ENCODE data around the gene PAMR1.

The PAMR1 gene

DNA sequence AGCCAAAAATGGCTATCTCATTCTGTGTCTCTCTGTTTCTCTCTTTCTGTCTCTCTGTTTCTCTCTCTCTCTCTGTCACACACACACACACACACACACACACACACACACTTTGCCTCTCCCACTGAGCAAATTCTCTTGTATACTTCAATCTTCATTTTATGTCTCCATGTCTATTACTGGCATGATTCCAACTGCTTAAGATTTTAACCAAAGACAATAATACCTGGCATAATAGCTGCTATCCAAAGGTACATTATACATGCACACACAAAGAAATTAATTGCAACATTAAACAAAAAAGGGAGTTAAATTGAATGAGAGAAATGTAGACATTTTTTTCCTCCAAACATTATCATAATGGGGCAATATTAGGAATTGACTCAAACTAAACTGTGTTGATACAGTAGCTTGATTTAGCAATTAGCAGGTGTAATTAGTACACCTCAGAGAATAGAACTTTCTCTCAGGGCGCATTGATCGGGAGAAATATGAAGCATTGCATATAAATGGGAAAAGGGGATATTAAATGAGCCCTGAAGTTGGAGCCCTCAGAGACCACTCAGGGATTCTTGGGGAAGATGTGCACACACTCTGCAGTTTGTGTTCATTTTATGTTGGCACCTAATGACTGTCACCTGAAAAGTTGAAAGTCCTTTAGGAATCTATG, 88.7 kb downstream of the PAMR1 start:
- DNase-seq (ENCODE audit: low read depth), result no peak

- no peak for DNase-seq (ENCODE audit: low read depth)
Measured at GRCh38 chr11:35433588-35433987, 91.8 kb downstream of the PAMR1 start.

- DNase-seq (ENCODE audit: low read depth), result no peak
Measured at GRCh38 chr11:35432464-35432863, 93.0 kb downstream of the PAMR1 start.

DNA sequence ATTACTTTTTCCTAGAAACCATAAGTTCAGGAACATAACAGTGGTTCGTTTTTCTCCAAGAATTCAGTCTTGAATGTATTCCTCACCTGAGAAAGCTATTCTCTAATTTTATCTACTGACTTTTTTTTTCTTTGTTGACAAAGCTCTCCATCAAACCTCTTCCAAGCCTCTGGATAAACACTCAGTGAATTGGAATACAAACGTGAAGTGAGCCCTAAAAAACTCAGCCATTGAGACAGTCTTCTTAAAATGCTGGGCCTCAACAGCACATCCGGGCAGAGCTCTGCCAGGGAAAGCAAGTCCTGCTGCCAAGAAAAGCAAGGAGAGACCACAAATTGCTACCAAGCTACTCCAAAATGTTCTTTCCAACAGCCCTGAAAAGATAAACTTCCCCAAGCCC, 98.3 kb downstream of the PAMR1 start:
- peak; percentile 86 for DNase-seq (ENCODE audit: low read depth)

GRCh38 chr11:35426351-35426750, 99.1 kb downstream of the PAMR1 start:
- DNase-seq (ENCODE audit: low read depth), result peak; percentile 14

- DNase-seq (ENCODE audit: low read depth), result no peak
Measured at GRCh38 chr11:35425603-35426212, 99.7 kb downstream of the PAMR1 start.

DNA sequence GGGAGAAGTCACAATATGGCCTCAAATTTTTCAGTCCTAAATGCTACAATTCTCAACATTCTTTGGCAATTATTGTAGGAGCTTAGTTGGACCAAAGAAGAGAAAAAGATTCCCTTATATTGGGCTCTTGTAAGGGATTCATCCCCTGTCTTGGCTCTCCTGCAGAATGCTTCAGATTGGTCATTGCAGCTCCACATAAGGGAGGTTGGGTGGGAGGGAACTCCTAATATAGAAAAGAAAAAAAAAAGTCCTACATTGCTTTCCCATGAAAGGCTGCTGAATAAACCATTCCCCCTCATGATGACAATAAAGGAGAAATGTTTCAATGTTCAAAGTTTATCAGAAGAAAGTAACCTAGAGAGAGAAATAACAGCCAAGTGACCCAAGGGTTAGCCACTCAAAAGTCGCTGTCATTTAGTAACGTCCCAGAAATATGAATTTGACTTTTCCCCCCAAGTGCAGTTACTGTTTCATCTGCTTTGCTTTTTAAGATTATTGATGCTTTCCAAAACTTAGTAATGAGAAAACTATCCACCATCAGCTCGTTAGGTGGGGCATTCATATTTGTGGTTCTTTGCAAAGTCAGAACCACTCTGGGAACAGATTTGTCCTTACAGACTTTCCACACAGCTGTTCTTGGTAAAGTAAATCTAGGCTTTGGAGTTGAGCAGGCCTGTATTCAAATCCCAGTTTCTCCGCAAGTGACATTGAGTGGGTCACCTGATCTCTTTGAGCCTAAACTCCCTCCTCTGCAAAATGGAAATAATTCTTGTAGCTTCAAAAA, 101.1 kb downstream of the PAMR1 start:
- DNase-seq (ENCODE audit: low read depth), result peak; percentile 11

DNA sequence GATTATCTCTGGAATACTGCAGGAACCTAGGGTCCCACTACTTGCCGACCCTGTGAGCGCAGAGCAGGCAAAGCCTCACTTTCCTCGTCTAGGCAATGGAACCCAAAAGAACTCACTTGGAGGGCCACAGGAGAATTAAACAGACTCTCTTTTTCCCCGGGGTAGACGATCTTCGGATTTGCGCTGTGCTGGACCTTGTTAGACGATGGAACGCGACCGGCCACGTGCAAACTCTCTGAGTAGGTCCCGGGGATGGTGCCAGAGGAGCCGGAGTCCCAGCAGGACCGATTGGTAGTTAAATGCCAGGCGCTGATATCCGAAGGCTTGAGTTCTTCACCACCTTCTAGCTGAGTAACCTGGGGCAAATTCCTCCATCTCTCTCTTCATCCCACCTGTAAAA, 105.0 kb downstream of the PAMR1 start:
- DNase-seq (ENCODE audit: low read depth), result no peak

DNA sequence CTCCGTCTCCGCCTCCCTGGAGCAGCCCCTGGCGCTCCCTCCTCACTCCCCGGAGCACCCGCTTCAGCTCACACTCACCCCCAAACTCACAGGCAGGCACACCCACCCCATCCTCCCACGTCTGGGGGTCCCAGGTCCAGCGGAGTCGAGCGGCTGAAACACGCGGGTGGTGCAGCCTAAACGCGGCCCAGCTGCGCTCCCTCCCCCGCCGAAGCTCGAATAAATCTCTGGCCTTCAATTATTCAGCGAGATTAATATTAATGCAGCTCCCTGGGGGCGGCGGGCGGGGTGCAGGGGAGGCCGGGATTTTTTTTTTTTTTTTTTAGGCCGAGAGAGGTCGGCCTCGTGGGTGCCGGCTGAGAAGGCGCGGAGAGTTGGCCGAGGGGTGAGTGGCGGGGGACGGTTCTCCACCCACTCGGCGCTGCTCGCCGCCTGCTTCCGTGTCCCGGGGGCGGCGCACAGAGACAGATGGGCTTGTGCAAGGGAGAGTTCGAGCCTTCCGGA, 105.5 kb downstream of the PAMR1 start:
- DNase-seq (ENCODE audit: low read depth), result no peak

DNA sequence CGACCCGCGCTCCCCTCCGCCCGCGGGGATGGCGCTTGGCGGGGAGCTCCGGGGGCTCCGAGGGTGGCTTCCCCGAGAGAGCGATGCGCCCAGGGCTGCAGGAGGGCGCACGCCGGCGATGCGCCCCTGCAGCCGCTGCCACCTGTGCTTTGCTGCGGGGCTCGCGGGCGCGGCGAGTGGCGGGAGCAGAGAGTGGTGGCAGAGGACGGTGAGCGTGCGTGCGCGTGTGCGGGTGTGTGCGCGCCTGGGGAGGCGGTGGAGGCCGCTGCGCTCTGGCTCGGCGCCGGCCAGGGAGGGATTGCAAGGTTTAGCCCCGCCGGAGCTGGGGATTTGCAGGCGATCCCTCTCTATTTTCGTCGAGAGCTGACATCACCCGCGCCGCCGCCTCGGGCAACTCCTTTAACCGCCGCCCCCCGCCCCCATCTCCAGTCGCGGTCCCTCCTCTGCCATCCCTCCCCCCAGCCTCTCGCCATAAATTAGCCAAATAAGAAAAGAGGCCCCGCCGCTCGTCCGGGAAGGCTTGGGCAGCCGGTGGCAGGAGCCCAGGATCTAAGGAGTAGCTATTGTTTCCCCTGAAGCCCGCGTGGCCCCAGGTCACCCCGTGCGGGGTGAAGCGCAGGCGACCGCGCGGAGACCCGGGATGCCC, 106.1 kb downstream of the PAMR1 start, which contains the start of gene SLC1A2:
Gene SLC1A2 (minus strand): TSS at position 375 of the 646 bp plus-strand sequence. CDS start 592 bp downstream, outside the sequence.
- DNase-seq (ENCODE audit: low read depth), result no peak

DNA sequence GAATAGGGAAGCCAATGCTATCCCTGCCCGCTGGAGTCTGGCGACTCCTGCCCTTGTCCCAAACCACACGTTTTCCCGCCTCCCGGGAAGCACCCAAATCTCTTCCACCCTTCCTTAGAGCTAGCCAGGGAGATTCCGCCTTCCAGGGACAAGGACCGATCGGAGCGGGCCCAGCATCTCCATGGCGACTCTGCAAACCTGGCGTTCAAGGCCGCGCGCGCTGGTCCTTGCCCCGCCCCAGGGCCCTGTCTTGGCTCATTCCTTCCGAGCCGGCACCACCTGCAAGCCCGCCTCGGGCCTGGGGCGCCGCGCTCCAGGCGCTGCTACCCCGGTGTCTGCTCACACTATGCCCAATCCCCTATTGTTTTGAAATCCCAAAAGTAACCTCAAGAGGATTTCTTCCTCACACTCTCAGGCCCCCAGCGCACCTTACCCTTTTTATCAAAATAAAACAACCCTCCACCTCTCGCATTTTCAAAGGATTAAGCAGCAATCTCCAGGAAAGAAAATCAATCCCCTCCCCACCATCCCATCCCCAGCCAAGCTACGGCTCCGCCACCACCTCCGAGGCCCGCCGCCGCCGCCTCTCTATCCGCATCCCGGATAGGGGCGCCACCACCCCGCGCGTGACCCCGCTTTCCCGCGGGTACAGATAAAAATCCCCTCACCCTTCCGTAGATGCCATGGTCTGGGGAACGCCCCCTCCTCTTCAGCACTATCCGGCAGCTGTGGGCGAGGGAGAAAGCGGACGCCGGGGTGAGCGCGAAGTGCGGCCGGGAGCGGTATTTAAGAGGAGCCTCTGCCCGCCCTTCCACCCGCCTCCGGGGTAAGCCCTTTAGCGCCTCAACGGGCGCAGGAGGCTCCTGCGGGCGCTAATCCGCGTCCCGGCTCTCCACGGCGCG, 106.9 kb downstream of the PAMR1 start:
- no peak for DNase-seq (ENCODE audit: low read depth)

- no peak for DNase-seq (ENCODE audit: low read depth)
Measured at GRCh38 chr11:35415487-35415886, 109.9 kb downstream of the PAMR1 start.

- no peak for DNase-seq (ENCODE audit: low read depth)
Measured at GRCh38 chr11:35414776-35415175, 110.6 kb downstream of the PAMR1 start.

GRCh38 chr11:35414311-35414710, 111.1 kb downstream of the PAMR1 start:
- DNase-seq (ENCODE audit: low read depth), result no peak

DNA sequence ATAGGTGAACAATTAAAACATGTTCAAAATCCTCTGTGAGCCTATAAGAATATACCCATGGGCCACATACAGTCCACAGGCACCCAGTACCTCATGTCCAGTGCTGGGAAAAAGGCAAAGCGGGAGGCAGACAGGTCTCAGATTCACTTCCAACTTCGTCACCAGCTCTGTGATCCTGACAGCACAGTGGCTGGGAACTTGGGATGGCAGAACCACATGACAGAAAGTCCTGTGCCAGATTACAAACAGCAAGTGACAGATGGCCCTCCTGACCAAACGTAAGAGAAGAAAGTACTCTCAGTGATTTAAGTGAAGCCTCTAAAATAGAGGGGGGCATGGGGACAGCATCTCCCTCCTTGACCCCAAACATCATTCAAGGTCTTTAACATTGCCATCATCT, 111.8 kb downstream of the PAMR1 start:
- no peak for DNase-seq (ENCODE audit: low read depth)

DNA sequence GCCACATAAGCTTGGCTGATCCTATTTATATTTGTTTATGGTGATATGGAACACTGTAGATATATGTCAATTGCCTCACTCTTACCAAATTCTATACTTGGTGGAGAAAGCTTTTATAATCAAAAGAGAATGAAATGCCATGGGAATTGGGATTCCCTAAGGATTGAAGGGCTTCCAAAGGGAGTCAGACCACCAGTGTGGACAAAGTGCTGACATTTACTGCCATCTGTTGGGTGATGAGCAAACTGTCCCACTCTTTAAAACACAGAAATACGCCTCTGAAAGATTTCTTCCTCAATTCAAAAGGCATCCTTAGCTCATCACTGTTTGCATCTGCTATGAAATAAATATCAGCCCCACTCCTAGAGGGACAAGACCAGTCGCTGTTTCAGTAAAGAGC, 113.1 kb downstream of the PAMR1 start:
- no peak for DNase-seq (ENCODE audit: low read depth)

- DNase-seq (ENCODE audit: low read depth), result no peak
Measured at GRCh38 chr11:35407041-35407440, 118.4 kb downstream of the PAMR1 start.

DNA sequence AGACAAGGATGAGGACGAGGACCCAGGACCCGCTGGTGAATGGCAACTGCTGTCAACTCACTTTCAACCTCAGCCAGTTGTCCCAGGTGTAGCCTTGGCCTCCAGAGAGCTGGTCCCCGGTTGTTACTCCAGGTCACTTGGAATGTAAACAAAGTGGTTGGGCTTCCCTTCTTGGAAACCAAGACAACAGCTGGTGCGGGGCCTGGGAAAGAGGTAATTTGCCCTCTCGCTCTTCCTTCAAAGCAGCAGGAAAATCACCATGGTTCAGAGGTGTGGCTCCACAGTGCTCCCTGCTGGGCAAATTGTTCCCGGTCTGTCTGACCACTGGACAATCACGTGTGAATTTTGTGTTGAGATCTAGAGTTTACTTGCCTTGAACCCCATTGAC, 121.0 kb downstream of the PAMR1 start:
- no peak for DNase-seq (ENCODE audit: low read depth)

- DNase-seq (ENCODE audit: low read depth), result no peak
Measured at GRCh38 chr11:35403765-35404387, 121.5 kb downstream of the PAMR1 start.

GRCh38 chr11:35402751-35403660, 122.4 kb downstream of the PAMR1 start:
- DNase-seq (ENCODE audit: low read depth), result no peak

Measured in stromal cell of bone marrow (primary cell).